K562 (cell line): Measurements from ENCODE around the gene RTF2. TPM values are rescaled to one million over a fixed set of nuclear protein-coding genes. Genes with fewer than 3 reads are reported as not detected.

Experiments
- ATAC-seq: fragments of 200-7000 bp; cut with Tn5 transposase; 3 replicates; pipeline ENCODE4 v1.9.1; 2020; ENCODE audit warnings: moderate library complexity
- BruUV-seq: library from RNA; stranded (reverse); fragments of 400-500 nt; replicated peaks from 2 replicates; lab custom pipeline; 2021; lab: Mats Ljungman, UMichigan
- CTCF ChIA-PET: fragments of 300-600 bp; formaldehyde crosslinking; extraction: SDS; loops from one replicate; lab custom pipeline; 2021; ENCODE audit warnings: low intra/inter-chr PET ratio; lab: Yijun Ruan, JAX
- POLR2A ChIA-PET: fragments of 300-600, 350-650 bp; sonication (Branson Sonifier 250); formaldehyde crosslinking; extraction: SDS; loops from one replicate; lab custom pipeline; 2021; ENCODE audit warnings: antibody characterized with exemption, inconsistent platforms; lab: Yijun Ruan, JAX
- DNase-seq, 4 experiments: peaks; one replicate each; pipeline versions ENCODE4 v3.0.0 to v3.0.0-alpha.2; 2011 to 2018; ENCODE audit warnings: low spot score in 3 of 4, mixed read lengths in 3 of 4; ENCODE audit errors: extremely low read depth in 1 of 4
- FAIRE-seq: peaks from 2 replicates; lab custom pipeline; 2011; peaks lifted over from hg19 to GRCh38; lab: Jason Lieb, UNC
- H2AFZ ChIP-seq: 2 replicates; pipeline ENCODE4 v1.6.0; 2011; ENCODE audit warnings: low read depth, low read length, control low read depth, inconsistent platforms
- H3K27ac ChIP-seq: fragments of 200-600 bp; 3 replicates; pipeline ENCODE4 v1.8.0; 2011; ENCODE audit warnings: low read depth, mild to moderate bottlenecking, control low read depth, inconsistent platforms, low read length, moderate library complexity, mixed read lengths; ENCODE audit errors: extremely low read depth
- H3K27me3 ChIP-seq, 2 experiments: fragments of 300-600 bp in 1 of 2; 2 replicates in 1 of 2; 3 replicates in 1 of 2; pipeline versions ENCODE4 v1.6.0 to v1.8.0; 2011; ENCODE audit warnings: inconsistent platforms in 2 of 2, low read length in 2 of 2, mild to moderate bottlenecking in 1 of 2, mixed read lengths in 1 of 2, moderate library complexity in 1 of 2; ENCODE audit not compliant: control insufficient read depth in 2 of 2, insufficient read depth in 2 of 2
- H3K36me3 ChIP-seq: fragments of 300-600 bp; 3 replicates; pipeline ENCODE4 v1.8.0; 2011; ENCODE audit warnings: mild to moderate bottlenecking, low read length, inconsistent platforms; ENCODE audit not compliant: control insufficient read depth, insufficient read depth
- H3K4me1 ChIP-seq, 2 experiments: fragments of 200-600 bp in 1 of 2; replicated peaks in 1 of 2; 2 replicates in 1 of 2; 3 replicates in 1 of 2; pipeline versions ENCODE4 v1.5.1 to v1.8.0; 2011; ENCODE audit warnings: inconsistent platforms in 2 of 2, low read length in 2 of 2, mild to moderate bottlenecking in 1 of 2, mixed read lengths in 1 of 2, moderate library complexity in 1 of 2; ENCODE audit not compliant: control insufficient read depth in 2 of 2, insufficient read depth in 2 of 2
- H3K4me2 ChIP-seq: 2 replicates; pipeline ENCODE4 v1.6.1; 2011; ENCODE audit warnings: low read length, control low read depth, inconsistent platforms, mixed read lengths; ENCODE audit not compliant: insufficient read depth
- H3K4me3 ChIP-seq: fragments of 200-600 bp; sonication (generic), shearing (Covaris generic); 2 replicates; pipeline ENCODE4 v1.5.1; 2016; ENCODE audit warnings: control low read depth, inconsistent platforms
- H3K79me2 ChIP-seq: fragments of 200-600 bp; 3 replicates; pipeline ENCODE4 v1.8.0; 2011; ENCODE audit warnings: low read length, inconsistent platforms; ENCODE audit not compliant: control insufficient read depth, insufficient read depth
- H3K9ac ChIP-seq, 2 experiments: 2 replicates each; pipeline versions ENCODE4 v1.6.0 to v1.6.1; 2011; ENCODE audit warnings: low read depth in 2 of 2, low read length in 2 of 2, control low read depth in 1 of 2, inconsistent platforms in 1 of 2, mild to moderate bottlenecking in 1 of 2, mixed read lengths in 1 of 2; ENCODE audit not compliant: insufficient read depth in 1 of 2
- H3K9me1 ChIP-seq: one replicate; pipeline ENCODE4 v1.6.0; 2011; ENCODE audit warnings: inconsistent platforms, mild to moderate bottlenecking, low read length, moderate library complexity; ENCODE audit not compliant: control insufficient read depth, insufficient read depth
- H3K9me3 ChIP-seq: replicated peaks from 2 replicates; pipeline ENCODE4 v1.5.1; 2011; ENCODE audit warnings: low read depth, low read length, inconsistent platforms; ENCODE audit not compliant: control insufficient read depth, insufficient read depth
- H4K20me1 ChIP-seq: replicated peaks from 2 replicates; pipeline ENCODE4 v1.6.1; 2011; ENCODE audit warnings: low read length, inconsistent platforms, mixed read lengths; ENCODE audit not compliant: control insufficient read depth, insufficient read depth
- HMG20B ChIP-seq: fragments of 250-450 bp; sonication (Bioruptor Pico); IDR thresholded peaks from 2 replicates; pipeline ENCODE4 v1.5.0; 2021; ENCODE audit warnings: mild to moderate bottlenecking
- NR2F6 ChIP-seq: fragments of 450-650 bp; formaldehyde crosslinking; IDR thresholded peaks from 2 replicates; pipeline ENCODE4 v1.4.0; 2020; ENCODE audit warnings: mild to moderate bottlenecking
- POLR2G ChIP-seq: fragments of 200-400 bp; formaldehyde crosslinking; IDR thresholded peaks from 2 replicates; pipeline ENCODE4 v1.6.1; 2017; ENCODE audit warnings: low read depth, mild to moderate bottlenecking, antibody characterized with exemption, low read length, moderate library complexity
- POLR3A ChIP-seq: IDR thresholded peaks from 2 replicates; pipeline ENCODE4 v1.6.1; 2011; ENCODE audit warnings: borderline replicate concordance, mild to moderate bottlenecking, moderate library complexity; ENCODE audit not compliant: insufficient read length, insufficient read depth; ENCODE audit errors: extremely low read depth
- RBFOX2 ChIP-seq: fragments of 200-400 bp; formaldehyde crosslinking; IDR thresholded peaks from 2 replicates; pipeline ENCODE4 v1.6.1; 2017; ENCODE audit warnings: low read depth, mild to moderate bottlenecking, low read length, moderate library complexity
- ZNF124 ChIP-seq: sonication (generic); formaldehyde crosslinking; IDR thresholded peaks from 2 replicates; pipeline ENCODE4 v1.8.1; 2022; ENCODE audit warnings: missing genetic modification reagents
- WGBS: fragments of 100-300 bp; shearing (Covaris generic); methylation state at CpG from one replicate; pipeline ENCODE4 v1.1.6; 2016; ENCODE audit warnings: low coverage, mixed read lengths; ENCODE audit not compliant: insufficient coverage; ENCODE audit errors: missing lambda C conversion rate; 5-methylcytosine and 5-hydroxymethylcytosine counted together
- in situ Hi-C: fragments of 300-500 bp; cut with MboI; formaldehyde crosslinking; loops from 4 replicates; pipeline ENCODE4 v1.15.0; 2018; ENCODE audit warnings: inconsistent platforms, mixed read lengths
- intact Hi-C: fragments of 100-400 bp; cut with micrococcal nuclease; formaldehyde crosslinking; loops from 2 replicates; pipeline ENCODE4 v1.14.2; 2022
- polyA plus RNA-seq, 8 experiments: library from polyadenylated mRNA; depleted of rRNA in 4 of 8; stranded (reverse) in 5 of 8; unstranded in 3 of 8; fragments of >200 nt; fragmentation: Nextera tagmentation in 2 of 8; fragmentation: Illumina TruSeq in 1 of 8; extraction: Ambion mirVana in 2 of 8; extraction: Trizol in 1 of 8; gene quantifications; 2 replicates each; pipeline versions ENCODE4 v1.2.1 to v1.2.3, GENCODE V29; 2011 to 2014; ENCODE audit warnings: inconsistent platforms in 1 of 8, missing spikeins in 1 of 8
- total RNA-seq, 7 experiments: library from RNA; depleted of rRNA in 6 of 7; stranded (reverse); fragments of >200 nt in 6 of 7; fragmentation: Illumina TruSeq in 2 of 7; extraction: Trizol in 2 of 7; gene quantifications; 2 replicates each; pipeline versions ENCODE4 v1.2.1 to v1.2.3, GENCODE V29; 2011 to 2021; ENCODE audit warnings: low replicate concordance in 1 of 7

Gene RTF2
- total and polyA plus RNA-seq, 9 of the 15 experiments (the other 6 are each of a cell fraction or from before 2014, with no cell fraction given), result 67.0 to 177 (median 84.9) TPM

DNA sequence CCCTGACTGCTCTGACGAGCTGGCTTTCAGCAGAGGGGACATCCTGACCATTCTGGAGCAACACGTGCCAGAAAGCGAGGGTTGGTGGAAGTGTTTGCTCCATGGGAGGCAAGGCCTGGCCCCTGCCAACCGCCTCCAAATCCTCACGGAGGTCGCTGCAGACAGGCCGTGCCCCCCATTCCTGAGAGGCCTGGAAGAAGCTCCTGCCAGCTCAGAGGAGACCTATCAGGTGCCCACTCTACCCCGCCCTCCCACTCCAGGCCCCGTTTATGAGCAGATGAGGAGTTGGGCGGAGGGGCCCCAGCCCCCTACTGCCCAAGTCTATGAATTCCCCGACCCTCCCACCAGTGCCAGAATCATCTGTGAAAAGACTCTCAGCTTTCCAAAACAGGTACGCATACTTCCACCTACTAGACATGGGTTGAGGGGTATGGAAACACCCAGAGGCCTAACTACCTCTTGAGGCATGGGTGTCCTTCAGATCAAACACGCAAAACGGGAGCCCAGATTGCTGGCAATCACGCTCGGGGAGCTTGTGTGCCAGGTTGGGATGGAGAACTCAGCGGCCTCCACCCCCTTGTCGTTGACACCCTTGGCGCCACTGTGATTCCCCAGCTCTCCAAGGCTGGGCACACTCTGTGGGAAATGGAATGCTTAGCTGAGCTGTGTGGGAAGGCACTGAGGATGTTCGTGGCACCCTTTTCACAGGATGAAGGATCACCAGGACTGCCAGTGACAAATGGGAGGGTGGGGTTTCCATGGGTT lies 31.0 kb upstream of the RTF2 start:
- CTCF ChIA-PET, result no interaction called here
- H3K9ac ChIP-seq, result no peak overlapping the region; a peak in 1 of 4 replicates
- no peak overlapping the region for H3K4me3 ChIP-seq
- no peaks in the 10 kb centered on the region; the same call in 1 of the 2 replicates for H4K20me1 ChIP-seq
- H2AFZ ChIP-seq, result no peak overlapping the region
- intact Hi-C loops, result no loop called here
- 89% methylated on average over 16 of the region's 20 CpGs for WGBS
- H3K36me3 ChIP-seq, result peaks cover 87% of the 10 kb centered on the region
- POLR2A ChIA-PET, result interaction anchor here (0.6 to 1.4 kb wide), 3 partner anchors 8 to 17 kb away, joined by 3 to 4 read pairs (median 4); no protein-coding TSS in a partner anchor
- no peaks in the 10 kb centered on the region for H3K27me3 ChIP-seq
- no peak for ATAC-seq
- BruUV-seq, result no TSS peak
- DNase-seq, result no peak
- H3K9me1 ChIP-seq, result no peaks in the 10 kb centered on the region
- FAIRE-seq, result no peak
- H3K4me1 ChIP-seq, result peaks cover 0 to 5% of the 10 kb centered on the region in 2 experiments; a peak in 2 of 5 replicates
- TF ChIP-seq RBFOX2, result 0 out of 2 replicates have a peak, but pooled peaks have one; percentile 13
- TF ChIP-seq NR2F6 (CRISPR knock-in tag), result no peak
- no peak for TF ChIP-seq HMG20B
- peak; percentile 44; the same call in 1 of the 2 replicates for TF ChIP-seq POLR2G
- TF ChIP-seq, all 486 proteins: peak for 2
- Histone ChIP-seq H3K9me3 (no peaks in the 10 kb centered on the region), H3K27ac (no peak overlapping the region), H3K79me2 (peaks cover 54% of the 10 kb centered on the region), H3K4me2 (no peak overlapping the region)
- in situ Hi-C loops, result no loop called here

DNA sequence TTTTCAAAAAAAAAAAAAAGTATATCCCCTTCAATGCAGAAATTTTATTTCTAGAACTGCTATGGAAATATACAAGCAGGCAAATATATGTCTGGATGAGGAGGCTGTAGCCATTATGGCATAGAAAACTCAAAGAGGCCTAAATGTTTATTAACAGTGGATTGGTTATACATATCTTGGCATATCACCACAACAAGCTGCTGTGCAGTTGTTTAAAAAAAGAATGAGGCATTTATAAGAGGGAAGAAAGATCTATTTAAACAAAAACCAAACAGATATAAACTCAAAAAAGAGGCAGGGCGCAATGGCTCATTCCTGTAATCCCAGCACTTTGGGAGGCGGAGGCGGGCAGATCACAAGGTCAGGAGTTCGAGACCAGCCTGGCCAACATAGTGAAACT lies 30.1 kb upstream of the RTF2 start:
- ATAC-seq, result no peak
- Histone ChIP-seq H3K9me1 (no peaks in the 10 kb centered on the region), H3K27ac (no peak overlapping the region), H3K4me2 (no peak overlapping the region), H2AFZ (no peak overlapping the region), H3K36me3 (peaks cover 86% of the 10 kb centered on the region), H3K4me1 (peaks cover 0 to 2% of the 10 kb centered on the region in 2 experiments; a peak in 2 of 5 replicates), H3K4me3 (no peak overlapping the region), H3K9me3 (no peaks in the 10 kb centered on the region), H3K9ac (no peak overlapping the region), H3K27me3 (no peaks in the 10 kb centered on the region), H3K79me2 (peaks cover 46% of the 10 kb centered on the region), H4K20me1 (no peaks in the 10 kb centered on the region; the same call in 1 of the 2 replicates)
- intact Hi-C loops, result no loop called here
- ChIA-PET CTCF (no interaction called here), POLR2A (interaction anchor here (0.9 to 1.4 kb wide), 2 partner anchors 9 to 23 kb away, joined by 3 to 4 read pairs; no protein-coding TSS in a partner anchor)
- BruUV-seq, result no TSS peak
- in situ Hi-C loops, result no loop called here
- TF ChIP-seq ZNF124 (CRISPR knock-in tag) (no peak), POLR3A (no peak)
- no peak for DNase-seq
- 90% methylated on average over 4 of the region's 4 CpGs for WGBS
- no peak for FAIRE-seq
